ENCODE results near the gene ZBTB6.
"Not testable (repeated sequence)": the region's sequence is repeated elsewhere in the genome, so short reads cannot be mapped to it uniquely, and the experiment has no call there.

ZBTB6 gene

GRCh38 chr9:122922713-122923112 lies 9.6 kb upstream of the ZBTB6 start:
- no peak for DNase-seq

- no peak for DNase-seq
These were observed 5.2 kb upstream of the ZBTB6 start for GRCh38 chr9:122918310-122918709.

- no peak for DNase-seq
These were observed 506 bp downstream of the ZBTB6 start for GRCh38 chr9:122912671-122912963.

- DNase-seq = not testable (repeated sequence)
These were observed 7.0 kb downstream of the ZBTB6 start for GRCh38 chr9:122906122-122906521.

GRCh38 chr9:122904823-122905710 lies 8.1 kb downstream of the ZBTB6 start, which contains the start of gene RC3H2:
RC3H2 (minus strand) TSS chr9:122905359; CDS start chr9:122897509, 7,850 bp downstream.
- peak; percentile 100 for DNase-seq

GRCh38 chr9:122904466-122904822 lies 8.7 kb downstream of the ZBTB6 start:
- peak; percentile 47 for DNase-seq

GRCh38 chr9:122900791-122901190 lies 12.3 kb downstream of the ZBTB6 start:
- DNase-seq = peak; percentile 42

- no peak for DNase-seq
These were observed 15.2 kb downstream of the ZBTB6 start for GRCh38 chr9:122897969-122898368.

- DNase-seq = no peak
These were observed 24.6 kb downstream of the ZBTB6 start for GRCh38 chr9:122888480-122888879.

GRCh38 chr9:122883125-122883524 lies 30.0 kb downstream of the ZBTB6 start:
- DNase-seq = no peak

- no peak for DNase-seq
These were observed 33.7 kb downstream of the ZBTB6 start for GRCh38 chr9:122879443-122879842.

GRCh38 chr9:122875523-122875922 lies 37.6 kb downstream of the ZBTB6 start:
- DNase-seq = no peak

- DNase-seq = not testable (repeated sequence)
These were observed 45.8 kb downstream of the ZBTB6 start for GRCh38 chr9:122867276-122867675.

- DNase-seq = no peak
These were observed 47.0 kb downstream of the ZBTB6 start for GRCh38 chr9:122866079-122866478.

GRCh38 chr9:122865300-122865699 lies 47.8 kb downstream of the ZBTB6 start:
- no peak for DNase-seq

GRCh38 chr9:122863407-122863806 lies 49.7 kb downstream of the ZBTB6 start:
- no peak for DNase-seq

GRCh38 chr9:122860319-122861142 lies 52.6 kb downstream of the ZBTB6 start:
- DNase-seq = no peak
